G401 (cell line): ENCODE data around the gene PRKCE. TPM values are rescaled to one million over a fixed set of nuclear protein-coding genes. Genes with fewer than 3 reads are reported as not detected.

Experiments
- DNase-seq: peaks from one replicate; pipeline ENCODE4 v3.0.0-alpha.2; 2015; ENCODE audit warnings: low spot score
- in situ Hi-C: cut with HindIII; loops from 2 replicates; pipeline ENCODE4 v1.10.0; 2016; ENCODE audit warnings: low sequenced_read_pairs, mixed read lengths
- total RNA-seq: library from RNA; depleted of rRNA; stranded (reverse); fragments of >200 nt; shearing (Covaris generic); gene quantifications from 2 replicates; pipeline ENCODE4 v1.2.3, GENCODE V29; 2014

The PRKCE gene
- total RNA-seq, 1 experiment from 2014 or later: 3.9 TPM

DNA sequence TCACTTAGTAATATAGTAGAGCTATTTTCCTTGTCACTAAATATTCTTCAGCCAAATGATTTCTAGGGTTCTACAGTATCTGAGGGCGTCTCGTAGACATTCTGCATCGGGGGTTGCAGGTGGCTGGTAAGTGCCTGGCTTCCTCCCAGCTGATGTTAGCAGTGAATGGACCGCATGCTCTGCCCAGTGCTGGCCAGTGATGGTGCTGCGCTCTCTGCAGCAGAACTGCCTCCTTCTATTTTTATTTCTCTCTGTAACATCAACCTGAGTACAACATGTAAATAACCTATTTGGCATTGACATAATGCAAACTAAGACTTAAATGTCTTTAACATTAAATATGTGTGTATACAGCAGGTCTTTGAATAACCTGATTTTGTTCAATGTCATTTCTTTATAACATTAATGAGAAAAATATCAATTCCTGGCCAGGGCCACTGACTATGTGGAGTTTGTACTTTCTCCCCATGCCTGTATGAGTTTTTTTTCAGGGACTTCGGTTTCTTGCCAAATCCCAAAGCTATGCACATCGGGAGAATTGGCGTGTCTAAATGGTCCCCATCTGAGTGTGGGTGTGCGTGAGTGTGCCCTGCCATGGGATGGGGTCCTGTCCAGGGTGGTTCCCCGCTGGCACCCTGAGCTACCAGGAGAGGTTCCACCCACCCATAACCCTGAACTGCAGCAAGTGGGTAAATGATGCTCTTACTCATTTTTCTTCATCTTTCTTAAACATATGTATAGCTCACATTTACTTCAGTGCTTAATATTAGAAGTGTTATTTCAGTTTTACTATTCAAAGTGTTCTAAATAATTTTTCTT lies 367.5 kb downstream of the PRKCE start:
- peak; percentile 27 for DNase-seq
- in situ Hi-C loops: no loop called here

- in situ Hi-C loops: no loop called here
Observed at GRCh38 chr2:46020416-46020815, 368.9 kb downstream of the PRKCE start.

DNA sequence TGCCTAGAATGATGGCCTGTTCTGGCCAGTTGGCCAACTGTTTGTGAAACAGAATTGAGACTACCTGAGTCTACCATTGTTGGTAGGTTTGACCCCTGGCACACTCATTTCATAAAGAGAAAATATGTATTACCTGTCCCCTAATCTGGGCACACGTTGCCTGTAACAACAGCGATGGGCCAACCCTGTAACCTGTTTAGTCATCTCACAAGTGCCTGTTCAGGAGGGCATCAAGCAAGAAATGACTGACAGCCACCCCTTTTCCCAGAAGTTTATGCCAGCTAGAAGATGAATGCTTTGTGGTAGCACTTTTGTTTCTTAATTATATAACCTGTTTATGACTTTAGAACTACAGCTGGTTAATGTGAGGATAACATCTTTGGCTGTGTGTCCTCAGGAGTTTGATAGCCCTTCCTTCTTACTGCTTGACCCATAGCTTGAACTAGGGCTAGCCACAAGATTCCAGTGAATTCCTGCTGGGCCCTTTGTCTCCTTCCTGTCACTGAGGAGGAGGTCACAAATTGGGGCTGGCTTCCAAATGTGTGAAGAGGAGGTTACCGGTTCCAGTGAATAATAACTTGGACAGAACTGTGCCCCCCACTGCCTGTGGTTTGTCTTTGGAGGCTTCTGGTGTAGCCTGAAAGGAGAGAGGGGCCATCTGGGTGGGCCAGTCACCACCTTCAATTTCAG lies 371.8 kb downstream of the PRKCE start:
- in situ Hi-C loops: no loop called here
- DNase-seq: no peak

More at GRCh38 chr2:46020416-46020815, 368.9 kb downstream of the PRKCE start:
- no peak for DNase-seq

DNA sequence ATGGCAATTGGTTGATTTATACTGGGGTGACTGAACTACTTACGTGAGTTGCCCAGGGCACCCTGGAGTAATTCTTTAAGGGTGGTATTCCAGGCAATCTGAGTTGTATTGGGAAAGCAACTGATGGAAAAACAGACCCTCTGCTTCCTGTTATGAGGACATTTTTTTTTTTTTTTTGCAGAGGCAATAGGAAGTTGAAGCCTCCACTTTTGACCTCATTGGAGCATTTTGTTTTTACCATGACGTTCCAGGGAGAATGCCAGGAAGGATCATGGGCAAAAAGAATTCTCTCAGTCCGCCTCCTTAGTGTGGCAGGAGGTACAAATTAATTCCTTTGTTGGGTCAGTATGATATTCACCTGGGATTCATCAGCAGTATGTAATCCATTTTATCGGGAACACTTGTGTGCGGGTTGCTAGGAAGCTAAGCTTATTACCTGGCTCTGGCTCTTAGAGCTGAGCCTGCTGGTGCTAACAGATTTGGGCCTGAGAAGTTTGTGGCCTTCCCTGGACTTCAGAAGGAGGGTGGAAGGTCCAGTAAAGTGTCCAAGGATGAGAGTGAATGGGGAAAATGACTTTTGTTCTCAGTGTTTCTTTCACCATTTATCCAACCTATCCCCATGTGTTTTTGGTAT lies 372.8 kb downstream of the PRKCE start:
- no peak for DNase-seq
- in situ Hi-C loops: no loop called here

- no peak for DNase-seq
- in situ Hi-C loops: no loop called here
Observed at GRCh38 chr2:46025081-46025480, 373.6 kb downstream of the PRKCE start.

DNA sequence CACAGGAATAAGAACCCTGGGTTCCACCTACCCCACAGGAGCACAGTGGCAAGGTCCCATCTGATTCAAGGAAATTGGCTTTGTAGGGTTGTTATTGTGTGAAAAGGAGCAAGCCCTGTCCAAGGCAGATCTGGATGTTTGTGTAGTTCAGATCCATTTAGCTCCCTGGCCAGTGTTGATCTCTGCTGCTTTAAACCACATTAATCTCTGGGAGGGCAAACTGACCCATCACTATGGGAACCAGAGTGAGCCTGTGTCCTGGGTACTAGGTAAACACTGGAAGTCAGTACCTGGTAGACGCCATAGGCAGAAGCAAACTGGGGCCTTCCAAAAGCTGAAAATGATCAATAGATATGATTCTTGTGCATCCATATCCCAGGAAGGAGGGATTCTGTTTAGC lies 374.2 kb downstream of the PRKCE start:
- DNase-seq: no peak
- in situ Hi-C loops: no loop called here

DNA sequence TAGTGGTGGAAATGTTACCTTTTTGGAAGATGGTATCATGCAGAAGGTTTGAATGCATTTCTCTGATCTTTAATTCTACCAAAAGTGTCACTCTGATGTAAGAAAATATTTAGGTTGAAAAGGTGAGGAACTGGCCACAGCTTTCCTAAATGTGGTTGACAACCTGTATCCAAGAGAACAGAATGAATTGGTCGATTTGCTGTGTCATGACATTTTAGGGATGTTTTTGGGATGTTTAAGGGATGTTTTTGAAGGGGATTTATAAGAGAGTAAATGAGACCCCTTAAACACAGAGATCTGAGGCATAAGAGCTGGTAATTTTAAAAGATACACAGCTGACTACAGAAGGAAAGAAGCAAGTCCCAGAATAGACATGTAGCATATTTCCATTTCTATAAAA lies 375.0 kb downstream of the PRKCE start:
- in situ Hi-C loops: no loop called here
- DNase-seq: no peak

GRCh38 chr2:46029332-46029811 lies 377.9 kb downstream of the PRKCE start:
- in situ Hi-C loops: no loop called here
- no peak for DNase-seq

DNA sequence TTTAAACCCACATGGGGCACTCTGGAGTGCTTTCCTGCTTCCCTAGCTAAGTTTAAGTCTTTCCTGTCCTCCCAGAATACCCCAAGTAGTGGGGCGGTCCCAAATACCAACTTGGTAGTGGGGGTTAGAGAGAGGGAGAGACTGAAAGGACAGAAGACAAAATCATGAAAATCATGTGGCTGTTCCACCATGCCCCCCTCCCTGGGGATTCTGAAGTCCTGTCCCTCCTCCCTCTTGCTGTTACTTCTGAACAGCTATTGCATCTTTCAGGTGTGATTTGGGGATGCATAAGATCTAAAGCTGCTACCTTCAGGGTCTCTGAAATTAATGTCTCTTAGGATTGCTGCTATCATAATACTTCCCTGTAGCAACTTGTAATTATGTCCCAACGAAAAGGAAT lies 378.9 kb downstream of the PRKCE start:
- no peak for DNase-seq
- in situ Hi-C loops: no loop called here

- no peak for DNase-seq
- in situ Hi-C loops: no loop called here
Observed at GRCh38 chr2:46032161-46032813, 380.8 kb downstream of the PRKCE start.

DNA sequence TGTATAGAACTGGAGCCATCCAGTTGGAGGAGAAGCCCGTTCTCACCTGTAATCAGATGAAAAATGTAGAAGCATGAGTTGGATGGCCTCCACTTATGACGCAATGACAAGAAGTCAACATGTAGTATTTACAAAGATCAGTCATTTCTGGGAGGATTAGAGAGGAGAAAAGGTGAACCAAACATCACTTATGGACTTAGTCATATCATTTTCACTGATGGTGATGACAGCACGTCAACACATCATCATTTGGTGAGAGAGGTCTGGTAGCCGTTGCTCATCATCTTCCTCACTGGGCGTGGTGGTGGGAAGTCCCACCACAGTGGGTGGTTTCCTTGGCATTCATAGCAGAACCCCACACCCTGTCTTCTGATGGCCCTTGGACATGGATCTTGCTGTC lies 381.5 kb downstream of the PRKCE start:
- in situ Hi-C loops: no loop called here

DNA sequence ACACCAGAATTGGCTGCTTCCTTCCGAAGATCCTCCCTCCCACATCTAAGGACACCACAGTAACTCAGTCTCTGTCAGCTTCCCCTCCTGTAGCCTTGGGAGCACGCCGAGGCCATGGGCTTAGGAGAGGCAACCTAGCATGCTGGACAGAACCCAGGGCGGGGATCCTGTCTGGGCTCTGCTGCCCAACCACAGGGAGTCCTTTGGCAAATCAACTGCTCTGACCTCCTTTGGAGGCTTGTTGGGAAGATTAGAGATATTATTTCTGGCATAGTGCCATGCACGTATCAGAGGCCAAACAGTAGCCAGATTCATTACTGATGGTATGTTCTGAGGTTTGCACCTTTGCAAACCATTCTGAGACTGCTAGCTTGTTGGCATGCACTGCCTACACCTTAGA lies 383.1 kb downstream of the PRKCE start:
- DNase-seq: no peak
- in situ Hi-C loops: no loop called here

More for the DNA sequence above, 381.5 kb downstream of the PRKCE start:
- DNase-seq: no peak

- in situ Hi-C loops: no loop called here
Observed at GRCh38 chr2:46036929-46037328, 385.5 kb downstream of the PRKCE start.

DNA sequence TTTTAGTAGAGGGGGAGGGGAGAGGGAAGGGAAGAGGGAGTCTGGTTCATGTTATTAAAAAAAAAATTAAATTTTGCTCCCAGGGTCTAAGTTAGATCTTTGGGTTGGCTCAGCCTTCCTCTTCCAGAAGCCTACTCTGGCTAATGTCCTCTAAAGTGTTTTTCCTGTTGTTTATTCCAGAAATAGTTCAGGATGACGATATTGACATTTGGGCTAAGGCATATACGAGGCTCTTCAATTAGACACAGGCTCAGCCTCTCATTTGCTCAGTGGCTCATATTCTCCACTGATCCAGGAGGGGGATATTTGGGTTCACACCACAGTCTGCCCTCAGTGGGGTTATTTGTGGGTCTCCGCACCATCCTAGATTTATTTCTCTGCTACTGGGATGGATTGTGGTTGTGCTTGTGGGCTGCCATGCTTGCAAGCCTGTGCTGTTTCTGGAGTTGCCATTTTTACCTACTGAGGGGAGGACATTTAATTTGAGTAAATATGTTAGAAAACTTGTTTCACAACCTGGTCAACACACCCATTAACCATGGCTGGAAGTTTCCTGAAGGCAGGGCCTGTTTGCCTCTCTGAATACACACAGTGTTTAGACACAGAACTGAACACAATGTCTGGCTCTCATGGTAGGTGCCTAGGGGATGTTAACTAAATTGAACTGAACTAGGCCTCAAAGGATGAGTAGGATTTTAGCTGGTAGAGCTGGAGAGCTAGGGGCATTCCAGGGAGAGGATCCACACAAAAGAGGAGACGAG lies 388.2 kb downstream of the PRKCE start:
- no peak for DNase-seq
- in situ Hi-C loops: no loop called here

More at GRCh38 chr2:46036929-46037328, 385.5 kb downstream of the PRKCE start:
- DNase-seq: no peak

GRCh38 chr2:46040563-46041155 lies 389.2 kb downstream of the PRKCE start:
- in situ Hi-C loops: no loop called here
- DNase-seq: peak; percentile 20

- in situ Hi-C loops: no loop called here
- no peak for DNase-seq
Observed at GRCh38 chr2:46041434-46041833, 390.0 kb downstream of the PRKCE start.

GRCh38 chr2:46042207-46042637 lies 390.7 kb downstream of the PRKCE start:
- no peak for DNase-seq
- in situ Hi-C loops: no loop called here

GRCh38 chr2:46042711-46043110 lies 391.2 kb downstream of the PRKCE start:
- in situ Hi-C loops: no loop called here
- no peak for DNase-seq
